Activated CD8-positive, alpha-beta memory T cell treated with anti-CD3 and anti-CD28 coated beads, Interleukin-2, amount 50 U/mL, for 24 hours (primary cell): Measurements from ENCODE around the gene EME1.
A peak's percentile ranks its signal among the peaks of the same experiment; 100 is the strongest.
"Not testable (repeated sequence)": the region's sequence is repeated elsewhere in the genome, so short reads cannot be mapped to it uniquely, and the experiment has no call there.

Experiments used
- DNase-seq: peaks from one replicate; pipeline ENCODE4 v3.0.0-alpha.2; 2020; ENCODE audit errors: extremely low read depth

The EME1 gene

GRCh38 chr17:50393700-50394099 is 20.7 kb downstream of the EME1 start:
- DNase-seq: no peak

GRCh38 chr17:50394711-50395110 is 21.7 kb downstream of the EME1 start:
- no peak for DNase-seq

DNA sequence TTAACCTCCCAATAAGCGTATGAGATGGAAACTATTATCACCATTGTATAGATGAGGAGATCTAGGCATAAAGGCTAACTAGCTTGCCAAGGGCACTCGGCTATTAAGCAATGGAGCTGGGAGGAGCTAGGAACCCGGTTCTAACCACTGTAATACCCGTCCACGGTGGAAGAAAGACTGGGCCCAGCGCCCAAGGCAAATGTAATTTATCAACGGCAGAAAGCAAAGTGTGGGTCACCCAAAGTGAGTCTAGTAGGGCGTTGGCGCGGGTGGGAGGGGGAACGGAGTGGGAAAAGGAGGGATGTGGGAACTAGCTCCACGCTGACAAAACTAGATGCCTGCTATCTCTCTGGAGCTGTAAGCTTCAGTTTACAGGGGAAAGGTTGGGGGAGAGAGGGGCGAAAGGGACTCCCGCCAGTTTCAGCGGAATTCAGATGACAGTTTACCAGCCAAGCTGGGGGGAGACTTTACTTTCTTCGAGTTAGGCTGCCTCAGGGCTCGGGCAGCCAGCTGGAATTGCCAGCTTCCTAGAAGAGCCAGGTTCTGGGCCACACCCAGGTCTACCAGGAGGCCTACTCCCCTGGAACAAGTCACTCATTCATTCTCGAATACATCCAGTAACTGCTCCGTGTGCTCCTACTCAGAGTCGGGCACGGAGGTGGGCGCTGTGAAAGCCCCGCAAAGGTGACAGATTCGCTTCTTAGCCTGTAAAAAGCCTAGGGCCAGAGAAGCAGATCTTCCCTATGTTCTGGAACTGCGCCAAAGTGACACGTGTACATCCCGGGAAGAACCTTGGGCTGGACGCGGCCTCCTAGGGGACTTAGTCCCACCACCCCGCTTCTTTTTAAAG is 23.5 kb downstream of the EME1 start:
- DNase-seq: no peak

GRCh38 chr17:50397111-50397918 is 24.3 kb downstream of the EME1 start, which contains the start of gene LRRC59:
LRRC59 (minus strand) TSS chr17:50397523; CDS start chr17:50397317, 206 bp downstream.
- DNase-seq: peak; percentile 79

- no peak for DNase-seq
Observed at GRCh38 chr17:50397919-50398285, 24.9 kb downstream of the EME1 start.

- DNase-seq: not testable (repeated sequence)
Observed at GRCh38 chr17:50398672-50399071, 25.6 kb downstream of the EME1 start.

GRCh38 chr17:50399591-50399990 is 26.6 kb downstream of the EME1 start:
- not testable (repeated sequence) for DNase-seq

DNA sequence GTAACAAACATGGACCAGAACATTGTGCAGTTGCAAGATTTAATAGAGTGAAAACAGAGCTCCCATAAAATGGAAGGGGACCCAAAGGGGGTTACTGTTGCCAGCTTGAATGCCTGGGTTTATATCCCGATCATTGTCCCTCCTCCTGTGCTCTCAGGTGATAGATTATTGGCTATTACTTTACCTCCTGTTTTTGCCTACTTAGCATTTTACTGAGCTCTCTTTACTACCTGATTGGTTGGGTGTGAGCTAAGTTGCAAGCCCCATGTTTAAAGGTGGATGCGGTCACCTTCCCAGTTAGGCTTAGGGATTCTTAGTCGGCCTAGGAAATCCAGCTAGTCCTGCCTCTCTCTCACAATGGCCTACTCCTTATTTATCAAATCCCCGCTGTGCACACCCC is 32.3 kb downstream of the EME1 start:
- not testable (repeated sequence) for DNase-seq

DNA sequence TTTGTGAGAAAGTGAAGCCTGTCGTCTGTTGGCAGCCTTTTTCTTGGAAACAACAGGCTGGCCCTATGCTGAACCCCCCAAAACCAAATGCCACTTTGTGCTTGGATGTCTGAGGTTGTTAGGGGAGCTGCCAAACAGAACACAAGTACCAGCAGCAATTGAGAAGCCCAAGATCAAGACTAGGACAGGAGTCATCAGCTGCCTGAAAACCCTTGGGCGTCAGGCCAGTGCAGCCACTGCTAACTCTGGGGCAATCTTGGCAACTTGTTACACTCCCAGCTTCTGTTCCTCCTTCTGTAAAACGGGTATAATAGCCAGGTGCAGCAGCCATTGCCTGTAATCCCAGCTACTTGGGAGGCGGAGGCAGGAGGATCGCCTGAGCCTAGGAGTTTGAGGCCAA is 33.5 kb downstream of the EME1 start:
- DNase-seq: no peak

- DNase-seq: no peak
Observed at GRCh38 chr17:50407921-50408320, 34.9 kb downstream of the EME1 start.

DNA sequence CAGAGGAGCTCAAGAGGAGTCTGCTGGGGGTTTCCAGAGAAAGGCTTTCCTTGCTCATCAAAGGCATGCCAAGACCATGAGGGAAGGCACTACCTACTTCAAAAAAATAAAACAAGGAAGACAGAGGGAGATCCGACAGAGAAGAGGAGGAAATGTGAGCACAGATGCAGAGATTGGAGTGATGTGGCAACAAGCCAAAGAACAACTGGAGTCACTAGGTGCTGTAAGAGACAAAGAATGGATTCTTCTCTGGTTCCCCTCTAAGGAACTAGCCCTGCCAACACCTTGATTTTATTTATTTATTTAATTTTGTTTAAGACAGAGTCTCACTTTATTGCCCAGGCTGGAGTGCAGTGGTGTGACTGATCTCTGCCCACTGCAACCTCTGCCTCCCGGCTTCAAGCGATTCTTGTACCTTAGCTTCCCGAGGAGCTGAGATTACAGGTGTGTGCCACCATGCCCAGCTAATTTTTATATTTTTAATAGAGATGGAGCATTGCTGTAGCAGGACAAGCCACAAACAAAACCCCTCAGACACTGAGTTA is 39.2 kb downstream of the EME1 start:
- no peak for DNase-seq

DNA sequence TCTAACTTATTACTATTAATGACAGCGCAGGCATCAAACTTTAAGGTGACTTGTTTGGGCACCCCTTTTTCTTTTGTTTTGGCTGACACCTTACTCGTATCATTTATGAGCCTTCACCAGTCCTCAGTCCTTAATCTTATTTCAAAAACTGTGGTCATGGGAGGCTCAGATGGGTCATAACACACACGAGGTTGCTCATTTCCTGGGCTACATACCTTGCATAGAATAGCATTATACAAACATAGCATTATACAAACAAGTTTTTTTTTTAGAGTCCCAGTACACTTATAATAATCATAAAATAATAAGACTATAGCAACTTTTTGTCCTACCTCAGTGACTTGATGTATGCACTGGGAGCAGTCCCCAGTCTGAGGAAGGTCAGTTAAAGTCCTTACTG is 41.8 kb downstream of the EME1 start:
- no peak for DNase-seq

DNA sequence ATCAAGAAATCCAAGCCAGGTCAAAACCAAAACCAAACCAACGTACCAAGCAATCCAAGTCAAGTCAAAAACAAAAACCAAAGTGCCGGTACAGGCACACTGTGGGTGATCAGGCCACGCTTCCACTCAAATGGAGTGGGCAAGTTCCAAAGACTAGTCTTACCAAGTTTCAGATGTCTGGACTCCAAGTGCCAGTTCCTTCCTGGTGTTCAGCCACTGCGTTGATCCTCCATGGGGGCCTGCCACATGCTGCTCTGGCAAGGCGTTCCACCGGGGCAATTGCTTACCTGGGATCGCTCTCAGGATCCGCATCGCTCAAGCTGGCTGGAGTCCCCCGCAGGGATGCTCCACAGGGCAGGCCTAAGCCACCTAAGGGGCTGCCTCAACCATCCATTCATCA is 46.5 kb downstream of the EME1 start:
- not testable (repeated sequence) for DNase-seq

- DNase-seq: no peak
Observed at GRCh38 chr17:50420419-50421112, 47.5 kb downstream of the EME1 start.

GRCh38 chr17:50421308-50422051 is 48.5 kb downstream of the EME1 start:
- no peak for DNase-seq

- no peak for DNase-seq
Observed at GRCh38 chr17:50422738-50423137, 49.7 kb downstream of the EME1 start.

DNA sequence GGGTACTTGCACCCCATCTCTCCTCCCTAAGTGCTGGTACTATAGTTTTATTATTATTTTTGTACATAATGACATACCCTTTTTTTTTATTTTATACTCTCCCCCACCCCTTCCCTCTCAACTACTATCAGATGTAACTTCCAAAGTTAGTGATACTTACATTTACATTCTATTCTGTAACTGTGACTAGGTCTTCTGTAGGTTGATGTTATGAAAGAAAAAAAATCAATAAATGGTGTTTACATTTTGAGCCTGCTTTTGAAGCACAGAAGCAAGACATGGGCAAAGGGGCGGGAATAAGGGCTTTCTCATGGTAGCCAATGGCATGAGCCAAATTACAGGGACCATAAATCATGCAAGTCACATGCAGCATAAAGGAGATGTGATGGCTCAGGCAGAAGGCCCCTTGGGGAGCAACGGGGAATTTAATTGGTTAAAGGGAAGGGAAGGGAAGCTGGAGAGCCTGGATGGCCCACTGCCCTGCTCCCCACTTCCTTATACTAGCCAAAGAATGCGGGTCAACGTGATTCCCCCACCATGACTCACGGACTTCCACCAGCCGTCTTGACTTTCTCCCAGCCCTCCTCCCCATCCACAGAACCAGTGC is 50.6 kb downstream of the EME1 start:
- no peak for DNase-seq

- no peak for DNase-seq
Observed at GRCh38 chr17:50424246-50424995, 51.4 kb downstream of the EME1 start.

DNA sequence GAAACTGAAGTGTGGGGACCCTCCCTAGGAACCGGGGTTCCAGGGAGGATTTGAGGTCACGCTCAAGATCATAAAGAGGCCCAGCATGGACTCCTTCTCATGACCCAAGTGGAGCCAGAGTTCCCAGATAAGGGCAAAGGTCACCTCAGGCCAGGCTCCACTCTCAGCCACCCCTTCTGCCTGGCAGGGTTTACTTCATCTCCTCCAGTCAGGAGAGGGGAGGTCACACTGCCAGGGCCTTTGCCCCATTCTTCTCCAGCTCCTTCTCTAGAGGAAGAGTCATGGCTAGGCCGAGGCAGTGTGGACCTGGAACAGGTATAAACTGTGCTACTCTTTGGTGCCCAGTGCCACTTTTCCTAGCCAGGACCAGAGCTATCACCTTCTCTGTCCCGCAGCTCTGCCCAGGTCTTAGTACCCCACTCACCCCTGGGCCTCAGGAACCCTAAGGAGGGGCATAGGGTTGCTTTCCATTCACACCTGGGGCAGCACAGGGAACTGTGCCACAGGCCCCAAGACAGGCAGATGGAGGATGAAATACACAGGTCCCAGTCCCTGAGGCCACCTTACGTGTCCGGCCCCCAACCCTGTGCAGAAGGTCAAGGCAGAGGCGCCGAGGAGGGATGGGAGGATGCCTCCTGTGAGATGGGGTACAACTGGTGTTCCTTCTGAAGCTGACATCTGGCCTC is 52.1 kb downstream of the EME1 start:
- no peak for DNase-seq
